Glutamatergic neuron (in vitro differentiated cells): ENCODE data around the gene GABBR1. TPM values are rescaled to one million over a fixed set of nuclear protein-coding genes. Genes with fewer than 3 reads are reported as not detected.

ENCODE experiments used
- DNase-seq: peaks from one replicate; pipeline ENCODE4 v3.0.0; 2022
- H3K27ac Mint-ChIP-seq: one replicate; pipeline ENCODE4 v1.8.0; 2020; ENCODE audit warnings: mild to moderate bottlenecking, mixed read lengths, inconsistent platforms; ENCODE audit not compliant: unreplicated experiment
- H3K27me3 Mint-ChIP-seq: one replicate; pipeline ENCODE4 v1.8.0; 2020; ENCODE audit warnings: mild to moderate bottlenecking, moderate library complexity, mixed read lengths, inconsistent platforms; ENCODE audit not compliant: unreplicated experiment
- H3K36me3 Mint-ChIP-seq: one replicate; pipeline ENCODE4 v1.8.0; 2020; ENCODE audit warnings: mild to moderate bottlenecking, mixed read lengths, inconsistent platforms; ENCODE audit not compliant: unreplicated experiment
- H3K4me1 Mint-ChIP-seq: one replicate; pipeline ENCODE4 v1.8.0; 2020; ENCODE audit warnings: mild to moderate bottlenecking, low read depth, mixed read lengths, inconsistent platforms; ENCODE audit not compliant: unreplicated experiment
- H3K4me3 Mint-ChIP-seq: one replicate; pipeline ENCODE4 v1.8.0; 2020; ENCODE audit warnings: mild to moderate bottlenecking, mixed read lengths, inconsistent platforms; ENCODE audit not compliant: unreplicated experiment
- H3K9me3 Mint-ChIP-seq: one replicate; pipeline ENCODE4 v1.8.0; 2020; ENCODE audit warnings: mild to moderate bottlenecking, moderate library complexity, mixed read lengths, inconsistent platforms; ENCODE audit not compliant: unreplicated experiment
- total RNA-seq: library from RNA; stranded (reverse); fragmentation: NEBNext Ultra II Directional; extraction: Animal tissue kit (Norgen Biotek cat#: 25700); gene quantifications from one replicate; pipeline ENCODE4 v1.2.1, GENCODE V29; 2021; ENCODE audit not compliant: unreplicated experiment
- TF ChIP-seq, protein P1 (sequence below): fragments of 200-600 bp; sonication (generic); IDR thresholded peaks from one replicate; pipeline ENCODE4 v1.5.0; 2021; ENCODE audit not compliant: partially characterized antibody, unreplicated experiment

GABBR1 gene
- total RNA-seq, 1 donor from 2014 or later: 158 TPM

DNA sequence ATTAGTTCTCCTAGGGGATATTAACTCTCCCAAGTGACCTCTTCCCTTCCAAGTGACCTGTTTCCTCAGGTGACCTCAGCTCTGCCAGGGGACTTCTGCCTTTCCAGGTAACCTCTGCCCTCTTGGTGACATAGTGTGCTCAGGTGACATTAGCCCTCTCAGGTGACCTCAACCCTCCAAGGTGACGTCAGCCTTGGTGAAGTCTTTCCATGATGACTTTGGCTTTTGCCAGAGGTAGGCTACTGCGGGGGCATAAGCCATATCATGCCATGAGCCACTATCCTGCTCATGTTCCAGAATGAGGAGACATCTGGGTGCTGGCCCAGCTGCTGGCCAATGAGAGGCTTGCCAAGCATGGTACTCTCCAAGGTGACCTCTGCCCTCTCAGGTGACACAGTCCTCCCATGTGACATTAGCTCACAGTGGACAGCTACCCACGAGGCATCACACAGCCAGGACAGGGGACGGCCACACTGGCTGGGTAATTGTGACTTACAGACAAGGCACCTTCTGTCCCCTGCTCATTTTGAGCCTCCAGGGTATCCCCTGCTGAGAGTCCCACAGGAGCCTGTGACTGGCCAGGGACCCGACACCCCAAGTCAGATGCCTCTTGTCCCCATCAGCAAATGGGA is 104.6 kb downstream of the GABBR1 start:
- Mint-ChIP-seq H3K27me3 (no peaks in the 10 kb centered on the region), H3K27ac (no peak overlapping the region), H3K4me1 (no peaks in the 10 kb centered on the region), H3K9me3 (no peaks in the 10 kb centered on the region), H3K4me3 (no peak overlapping the region), H3K36me3 (no peaks in the 10 kb centered on the region)
- TF ChIP-seq, protein P1, sequence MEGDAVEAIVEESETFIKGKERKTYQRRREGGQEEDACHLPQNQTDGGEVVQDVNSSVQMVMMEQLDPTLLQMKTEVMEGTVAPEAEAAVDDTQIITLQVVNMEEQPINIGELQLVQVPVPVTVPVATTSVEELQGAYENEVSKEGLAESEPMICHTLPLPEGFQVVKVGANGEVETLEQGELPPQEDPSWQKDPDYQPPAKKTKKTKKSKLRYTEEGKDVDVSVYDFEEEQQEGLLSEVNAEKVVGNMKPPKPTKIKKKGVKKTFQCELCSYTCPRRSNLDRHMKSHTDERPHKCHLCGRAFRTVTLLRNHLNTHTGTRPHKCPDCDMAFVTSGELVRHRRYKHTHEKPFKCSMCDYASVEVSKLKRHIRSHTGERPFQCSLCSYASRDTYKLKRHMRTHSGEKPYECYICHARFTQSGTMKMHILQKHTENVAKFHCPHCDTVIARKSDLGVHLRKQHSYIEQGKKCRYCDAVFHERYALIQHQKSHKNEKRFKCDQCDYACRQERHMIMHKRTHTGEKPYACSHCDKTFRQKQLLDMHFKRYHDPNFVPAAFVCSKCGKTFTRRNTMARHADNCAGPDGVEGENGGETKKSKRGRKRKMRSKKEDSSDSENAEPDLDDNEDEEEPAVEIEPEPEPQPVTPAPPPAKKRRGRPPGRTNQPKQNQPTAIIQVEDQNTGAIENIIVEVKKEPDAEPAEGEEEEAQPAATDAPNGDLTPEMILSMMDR: no peak
- DNase-seq: no peak

GRCh38 chr6:29527564-29527963 is 105.4 kb downstream of the GABBR1 start:
- DNase-seq: no peak
- H3K36me3 Mint-ChIP-seq: no peaks in the 10 kb centered on the region
- no peak overlapping the region for H3K4me3 Mint-ChIP-seq
- H3K4me1 Mint-ChIP-seq: no peaks in the 10 kb centered on the region
- no peaks in the 10 kb centered on the region for H3K27me3 Mint-ChIP-seq
- H3K27ac Mint-ChIP-seq: no peak overlapping the region
- peaks cover 2% of the 10 kb centered on the region for H3K9me3 Mint-ChIP-seq
- TF ChIP-seq, protein P1: no peak

DNA sequence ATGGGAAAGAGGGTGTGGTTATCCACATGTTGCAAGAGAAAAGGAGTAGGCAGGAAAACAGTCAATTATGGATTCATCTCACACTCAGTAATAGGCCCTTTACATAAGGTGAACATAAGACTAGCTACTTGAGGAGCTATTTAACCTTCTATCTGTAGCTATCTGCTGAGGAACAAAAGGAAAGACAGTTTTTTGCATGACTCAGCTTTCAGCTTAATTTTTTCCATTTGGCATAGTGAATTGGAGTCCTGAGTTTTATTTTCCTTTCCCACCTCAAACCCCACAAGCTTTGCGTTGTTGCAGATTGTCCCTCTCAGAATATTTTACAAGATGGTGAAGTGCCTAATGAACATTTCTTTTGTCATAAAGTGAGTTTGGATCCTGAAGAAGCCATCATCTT is 105.9 kb downstream of the GABBR1 start:
- no peaks in the 10 kb centered on the region for H3K36me3 Mint-ChIP-seq
- no peaks in the 10 kb centered on the region for H3K4me1 Mint-ChIP-seq

GRCh38 chr6:29525311-29525639 is 107.7 kb downstream of the GABBR1 start:
- H3K4me1 Mint-ChIP-seq: no peaks in the 10 kb centered on the region
- peaks cover 3% of the 10 kb centered on the region for H3K36me3 Mint-ChIP-seq
- H3K4me3 Mint-ChIP-seq: no peak overlapping the region
- peaks cover 2% of the 10 kb centered on the region for H3K9me3 Mint-ChIP-seq
- H3K27ac Mint-ChIP-seq: no peak overlapping the region
- TF ChIP-seq, protein P1: no peak
- H3K27me3 Mint-ChIP-seq: peaks cover 1% of the 10 kb centered on the region
- no peak for DNase-seq

More for the DNA sequence above, 105.9 kb downstream of the GABBR1 start:
- Mint-ChIP-seq H3K27ac (no peak overlapping the region), H3K27me3 (peaks cover 1% of the 10 kb centered on the region), H3K4me3 (no peak overlapping the region), H3K9me3 (peaks cover 2% of the 10 kb centered on the region)
- no peak for DNase-seq
- TF ChIP-seq, protein P1: no peak

- TF ChIP-seq, protein P1: no peak
- Mint-ChIP-seq H3K36me3 (peaks cover 3% of the 10 kb centered on the region), H3K4me3 (no peak overlapping the region), H3K27ac (no peak overlapping the region), H3K9me3 (peaks cover 4% of the 10 kb centered on the region), H3K27me3 (peaks cover 1% of the 10 kb centered on the region), H3K4me1 (no peaks in the 10 kb centered on the region)
- DNase-seq: no peak
Observed at GRCh38 chr6:29524444-29525310, 108.3 kb downstream of the GABBR1 start.
